ENCODE data around the gene KNSTRN.

Gene KNSTRN

GRCh38 chr15:40340038-40340739 is 42.3 kb upstream of the KNSTRN start:
- Histone ChIP-seq H3K27me3 (ENCODE audit: control insufficient read depth, insufficient read depth, low read length) (no peaks in the 10 kb centered on the region), H3K27ac (ENCODE audit: low read depth, low read length) (peak overlapping the region; percentile 98), H3K4me1 (ENCODE audit: control insufficient read depth, insufficient read depth, low read length) (peaks cover 50% of the 10 kb centered on the region), H3K4me3 (ENCODE audit: low read length) (peak overlapping the region; percentile 63), H3K9ac (ENCODE audit: low read length) (peak overlapping the region; percentile 88), H3K36me3 (ENCODE audit: control insufficient read depth, insufficient read depth, low read length) (peaks cover 7% of the 10 kb centered on the region)

- Histone ChIP-seq H3K27me3 (ENCODE audit: control insufficient read depth, insufficient read depth, low read length) (no peaks in the 10 kb centered on the region), H3K27ac (ENCODE audit: low read depth, low read length) (peak within 1 kb of the TSS; percentile 98), H3K4me3 (ENCODE audit: low read length) (peak within 1 kb of the TSS; percentile 63), H3K9ac (ENCODE audit: low read length) (peak within 1 kb of the TSS; percentile 88), H3K4me1 (ENCODE audit: control insufficient read depth, insufficient read depth, low read length) (peaks cover 48% of the 10 kb centered on the region), H3K36me3 (ENCODE audit: control insufficient read depth, insufficient read depth, low read length) (peaks cover 5% of the 10 kb centered on the region)
Observed at GRCh38 chr15:40340740-40341400, 41.7 kb upstream of the KNSTRN start, which contains the start of gene CCDC9B. Gene CCDC9B, minus strand, starts transcription at chr15:40340939. Its CDS starts 120 bp downstream, at chr15:40340819.

- Histone ChIP-seq H3K4me3 (ENCODE audit: low read length) (no peak overlapping the region), H3K36me3 (ENCODE audit: control insufficient read depth, insufficient read depth, low read length) (no peaks in the 10 kb centered on the region), H3K27me3 (ENCODE audit: control insufficient read depth, insufficient read depth, low read length) (no peaks in the 10 kb centered on the region), H3K9ac (ENCODE audit: low read length) (no peak overlapping the region), H3K4me1 (ENCODE audit: control insufficient read depth, insufficient read depth, low read length) (peaks cover 37% of the 10 kb centered on the region), H3K27ac (ENCODE audit: low read depth, low read length) (peak overlapping the region; percentile 57)
Observed at GRCh38 chr15:40342416-40343320, 39.9 kb upstream of the KNSTRN start.

- H3K4me3 ChIP-seq (ENCODE audit: low read length), result no peak overlapping the region
- no peaks in the 10 kb centered on the region for H3K36me3 ChIP-seq (ENCODE audit: control insufficient read depth, insufficient read depth, low read length)
- H3K9ac ChIP-seq (ENCODE audit: low read length), result no peak overlapping the region
- H3K27me3 ChIP-seq (ENCODE audit: control insufficient read depth, insufficient read depth, low read length), result no peaks in the 10 kb centered on the region
- H3K27ac ChIP-seq (ENCODE audit: low read depth, low read length), result peak overlapping the region; percentile 57
- peaks cover 31% of the 10 kb centered on the region for H3K4me1 ChIP-seq (ENCODE audit: control insufficient read depth, insufficient read depth, low read length)
Observed at GRCh38 chr15:40343512-40343911, 39.0 kb upstream of the KNSTRN start.

GRCh38 chr15:40344217-40344616 is 38.3 kb upstream of the KNSTRN start:
- H3K4me1 ChIP-seq (ENCODE audit: control insufficient read depth, insufficient read depth, low read length), result peaks cover 24% of the 10 kb centered on the region
- no peak overlapping the region for H3K9ac ChIP-seq (ENCODE audit: low read length)
- no peak overlapping the region for H3K4me3 ChIP-seq (ENCODE audit: low read length)
- H3K36me3 ChIP-seq (ENCODE audit: control insufficient read depth, insufficient read depth, low read length), result no peaks in the 10 kb centered on the region
- peak overlapping the region; percentile 57 for H3K27ac ChIP-seq (ENCODE audit: low read depth, low read length)
- no peaks in the 10 kb centered on the region for H3K27me3 ChIP-seq (ENCODE audit: control insufficient read depth, insufficient read depth, low read length)

- no peak overlapping the region for H3K27ac ChIP-seq (ENCODE audit: low read depth, low read length)
- H3K9ac ChIP-seq (ENCODE audit: low read length), result no peak overlapping the region
- no peak overlapping the region for H3K4me3 ChIP-seq (ENCODE audit: low read length)
- peaks cover 23% of the 10 kb centered on the region for H3K4me1 ChIP-seq (ENCODE audit: control insufficient read depth, insufficient read depth, low read length)
- H3K27me3 ChIP-seq (ENCODE audit: control insufficient read depth, insufficient read depth, low read length), result no peaks in the 10 kb centered on the region
- H3K36me3 ChIP-seq (ENCODE audit: control insufficient read depth, insufficient read depth, low read length), result no peaks in the 10 kb centered on the region
Observed at GRCh38 chr15:40344631-40345120, 37.8 kb upstream of the KNSTRN start.

GRCh38 chr15:40345225-40345866 is 37.2 kb upstream of the KNSTRN start:
- H3K36me3 ChIP-seq (ENCODE audit: control insufficient read depth, insufficient read depth, low read length), result no peaks in the 10 kb centered on the region
- H3K4me3 ChIP-seq (ENCODE audit: low read length), result no peak overlapping the region
- H3K9ac ChIP-seq (ENCODE audit: low read length), result no peak overlapping the region
- no peaks in the 10 kb centered on the region for H3K27me3 ChIP-seq (ENCODE audit: control insufficient read depth, insufficient read depth, low read length)
- no peak overlapping the region for H3K27ac ChIP-seq (ENCODE audit: low read depth, low read length)
- peaks cover 23% of the 10 kb centered on the region for H3K4me1 ChIP-seq (ENCODE audit: control insufficient read depth, insufficient read depth, low read length)

GRCh38 chr15:40345867-40346578 is 36.5 kb upstream of the KNSTRN start:
- Histone ChIP-seq H3K4me3 (ENCODE audit: low read length) (no peak overlapping the region), H3K9ac (ENCODE audit: low read length) (no peak overlapping the region), H3K27me3 (ENCODE audit: control insufficient read depth, insufficient read depth, low read length) (no peaks in the 10 kb centered on the region), H3K36me3 (ENCODE audit: control insufficient read depth, insufficient read depth, low read length) (no peaks in the 10 kb centered on the region), H3K27ac (ENCODE audit: low read depth, low read length) (no peak overlapping the region), H3K4me1 (ENCODE audit: control insufficient read depth, insufficient read depth, low read length) (peaks cover 17% of the 10 kb centered on the region)

- Histone ChIP-seq H3K4me3 (ENCODE audit: low read length) (no peak overlapping the region), H3K27me3 (ENCODE audit: control insufficient read depth, insufficient read depth, low read length) (no peaks in the 10 kb centered on the region), H3K36me3 (ENCODE audit: control insufficient read depth, insufficient read depth, low read length) (no peaks in the 10 kb centered on the region), H3K9ac (ENCODE audit: low read length) (peak overlapping the region; percentile 10), H3K27ac (ENCODE audit: low read depth, low read length) (peak overlapping the region; percentile 3), H3K4me1 (ENCODE audit: control insufficient read depth, insufficient read depth, low read length) (peaks cover 13% of the 10 kb centered on the region)
Observed at GRCh38 chr15:40346579-40347558, 35.7 kb upstream of the KNSTRN start.

GRCh38 chr15:40347559-40348473 is 34.7 kb upstream of the KNSTRN start:
- Histone ChIP-seq H3K27me3 (ENCODE audit: control insufficient read depth, insufficient read depth, low read length) (no peaks in the 10 kb centered on the region), H3K27ac (ENCODE audit: low read depth, low read length) (peak overlapping the region; percentile 3), H3K36me3 (ENCODE audit: control insufficient read depth, insufficient read depth, low read length) (no peaks in the 10 kb centered on the region), H3K9ac (ENCODE audit: low read length) (no peak overlapping the region), H3K4me1 (ENCODE audit: control insufficient read depth, insufficient read depth, low read length) (peaks cover 9% of the 10 kb centered on the region), H3K4me3 (ENCODE audit: low read length) (no peak overlapping the region)
